ENCODE results near the gene DGKA. TPM values are rescaled to one million over a fixed set of nuclear protein-coding genes. Genes with fewer than 3 reads are reported as not detected.

The DGKA gene
- total RNA-seq, 1 experiment from 2014 or later: 25.9 TPM

GRCh38 chr12:55972456-55972855 is 41.5 kb downstream of the DGKA start:
- Histone ChIP-seq H2BK5ac (ENCODE audit: insufficient read length, low read length) (no peak overlapping the region), H3K27ac (ENCODE audit: insufficient read length, low read depth, low read length) (no peak overlapping the region), H3K56ac (ENCODE audit: insufficient read length, low read depth, low read length) (no peak overlapping the region), H3T11ph (ENCODE audit: low read length) (no peak overlapping the region), H3K4me1 (ENCODE audit: insufficient read depth, low read length) (peaks cover 3% of the 10 kb centered on the region; the same call in 1 of the 2 replicates), H4K91ac (ENCODE audit: insufficient read length, low read depth, low read length) (no peak overlapping the region), H3K18ac (ENCODE audit: insufficient read length, low read depth, low read length) (no peak overlapping the region), H3K9me3 (ENCODE audit: control insufficient read depth, low read depth, low read length) (no peaks in the 10 kb centered on the region), H2AFZ (ENCODE audit: low read length) (no peak overlapping the region), H3K79me2 (ENCODE audit: insufficient read depth, low read length) (peaks cover 11% of the 10 kb centered on the region; the same call in 1 of the 2 replicates), H3K27me3 (ENCODE audit: insufficient read depth, low read length) (no peaks in the 10 kb centered on the region), H3K4ac (ENCODE audit: low read depth, low read length) (no peak overlapping the region), H2BK20ac (ENCODE audit: low read depth, low read length, poor library complexity, severe bottlenecking) (no peak overlapping the region), H4K8ac (replicated peaks; ENCODE audit: insufficient read length, low read depth, low read length) (no peak overlapping the region), H2BK15ac (ENCODE audit: low read depth, low read length) (no peak overlapping the region), H3K79me1 (ENCODE audit: insufficient read depth, low read depth, low read length, poor library complexity, severe bottlenecking) (peaks cover 3% of the 10 kb centered on the region), H3K23me2 (ENCODE audit: insufficient read length, low read depth, low read length, poor library complexity, severe bottlenecking) (peaks cover 9% of the 10 kb centered on the region), H3K9ac (ENCODE audit: extremely low read depth, insufficient read length, low read length) (no peak overlapping the region), H3K23ac (ENCODE audit: insufficient read length, low read depth, low read length) (no peak overlapping the region), H3K14ac (ENCODE audit: insufficient read depth, low read length) (no peak overlapping the region), H2AK5ac (ENCODE audit: insufficient read length, low read length) (no peak overlapping the region), H2BK120ac (ENCODE audit: low read depth, low read length, poor library complexity, severe bottlenecking) (no peak overlapping the region), H4K5ac (ENCODE audit: insufficient read length, low read depth, low read length) (no peak overlapping the region), H4K20me1 (ENCODE audit: control insufficient read depth, insufficient read depth, insufficient read length) (no peaks in the 10 kb centered on the region), H2BK12ac (ENCODE audit: insufficient read length, low read depth, low read length) (no peak overlapping the region), H3K4me2 (ENCODE audit: insufficient read depth, insufficient read length, low read length) (peak overlapping the region; percentile 57)
- Mint-ChIP-seq H3K27me3 (ENCODE audit: low read depth) (no peaks in the 10 kb centered on the region), H3K4me3 (peak overlapping the region in 1 of 2 experiments; percentile 30; a peak in 2 of 5 replicates), H3K9me3 (no peaks in the 10 kb centered on the region), H3K36me3 (ENCODE audit: insufficient read depth in 1 of 3, low read depth in 3 of 3) (peaks cover 15 to 50% (median 47%) of the 10 kb centered on the region in 3 experiments; a peak in 6 of 7 replicates), H3K4me1 (peaks cover 13 to 16% of the 10 kb centered on the region in 2 experiments), H3K27ac (peak overlapping the region; percentile 19 to 80 (median 53); a peak in 3 of 7 replicates)
- no peak for DNase-seq
- WGBS (ENCODE audit: extremely low coverage, insufficient read length, low lambda C conversion rate): no CpG with 5 or more reads among the region's 1 CpG
- no peak for TF ChIP-seq CTCF (conservative IDR thresholded peaks at IDR 0.05)

All from H9 (cell line).